GM23248 (cell line): ENCODE measurements around the gene EP400.

Experiments used
- EZH2 ChIP-seq: fragments of 200-600 bp; sonication (generic); IDR thresholded peaks from 2 replicates; pipeline ENCODE4 v1.6.1; 2018; ENCODE audit warnings: antibody characterized with exemption, mild to moderate bottlenecking; ENCODE audit not compliant: insufficient read depth, poor library complexity, severe bottlenecking
- EZH2phosphoT487 ChIP-seq: fragments of 200-600 bp; sonication (generic); IDR thresholded peaks from 2 replicates; pipeline ENCODE4 v1.6.1; 2018; ENCODE audit warnings: antibody characterized with exemption, moderate library complexity, mild to moderate bottlenecking, low read depth; ENCODE audit not compliant: insufficient read depth

DNA sequence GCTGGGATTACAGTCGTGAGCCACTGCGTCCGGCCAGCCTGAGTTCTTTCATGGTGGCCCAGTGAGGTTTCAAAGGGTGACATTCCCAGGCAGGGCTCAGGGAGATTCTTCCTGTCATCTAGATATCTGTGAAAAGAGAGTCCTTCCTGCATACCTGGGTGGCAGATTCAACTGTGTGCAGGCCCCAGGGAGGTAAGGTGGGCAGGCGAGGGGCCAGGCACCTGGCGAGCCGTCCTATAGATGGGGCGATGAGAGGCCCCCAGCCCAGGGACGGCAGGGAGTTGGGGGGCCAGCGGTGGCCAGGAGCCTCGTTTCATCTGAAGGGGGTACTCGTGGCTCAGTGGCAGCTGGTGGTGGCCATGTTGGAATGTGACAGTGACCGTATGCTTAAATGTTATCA lies 7.1 kb upstream of the EP400 start:
- no peak for TF ChIP-seq EZH2
- no peak for TF ChIP-seq EZH2phosphoT487
